HPDE6-E6E7 (cell line): ENCODE measurements around the gene DOK6.
"Not testable (repeated sequence)": the region's sequence is repeated elsewhere in the genome, so short reads cannot be mapped to it uniquely, and the experiment has no call there.

ENCODE experiments used
- DNase-seq: peaks from one replicate; pipeline ENCODE4 v3.0.0; 2011; ENCODE audit warnings: missing footprints; ENCODE audit errors: extremely low spot score

DOK6 gene

GRCh38 chr18:69400253-69400975 is at the start of gene DOK6:
Gene DOK6, plus strand, starts transcription at chr18:69400888.
- DNase-seq, result no peak

- no peak for DNase-seq
These were observed 47.7 kb upstream of the DOK6 start for GRCh38 chr18:69353023-69353422.

- DNase-seq, result no peak
These were observed 43.1 kb upstream of the DOK6 start for GRCh38 chr18:69357590-69357989.

GRCh38 chr18:69358212-69358895 is 42.3 kb upstream of the DOK6 start:
- no peak for DNase-seq

- DNase-seq, result not testable (repeated sequence)
These were observed 40.9 kb upstream of the DOK6 start for GRCh38 chr18:69359768-69360167.

- DNase-seq, result no peak
These were observed 35.8 kb upstream of the DOK6 start for GRCh38 chr18:69364930-69365329.

GRCh38 chr18:69365658-69366057 is 35.0 kb upstream of the DOK6 start:
- no peak for DNase-seq

- no peak for DNase-seq
These were observed 33.6 kb upstream of the DOK6 start for GRCh38 chr18:69367104-69367503.

- DNase-seq, result no peak
These were observed 29.0 kb upstream of the DOK6 start for GRCh38 chr18:69371729-69372128.

- no peak for DNase-seq
These were observed 20.4 kb upstream of the DOK6 start for GRCh38 chr18:69380324-69380723.

- no peak for DNase-seq
These were observed 17.5 kb upstream of the DOK6 start for GRCh38 chr18:69383186-69383585.

GRCh38 chr18:69387186-69387585 is 13.5 kb upstream of the DOK6 start:
- DNase-seq, result no peak

GRCh38 chr18:69388222-69388621 is 12.5 kb upstream of the DOK6 start:
- no peak for DNase-seq

GRCh38 chr18:69397096-69397495 is 3.6 kb upstream of the DOK6 start:
- DNase-seq, result no peak

- DNase-seq, result no peak
These were observed 1.4 kb upstream of the DOK6 start for GRCh38 chr18:69399253-69399652.

- DNase-seq, result no peak
These were observed 213 bp downstream of the DOK6 start for GRCh38 chr18:69400976-69401225.

GRCh38 chr18:69401226-69401971 is 711 bp downstream of the DOK6 start:
- peak; percentile 29 for DNase-seq

GRCh38 chr18:69401972-69402532 is 1.4 kb downstream of the DOK6 start:
- DNase-seq, result no peak

- DNase-seq, result no peak
These were observed 1.9 kb downstream of the DOK6 start for GRCh38 chr18:69402533-69402989.

GRCh38 chr18:69408522-69408921 is 7.8 kb downstream of the DOK6 start:
- DNase-seq, result no peak

GRCh38 chr18:69411199-69411598 is 10.5 kb downstream of the DOK6 start:
- no peak for DNase-seq

GRCh38 chr18:69414184-69414583 is 13.5 kb downstream of the DOK6 start:
- no peak for DNase-seq

- no peak for DNase-seq
These were observed 32.2 kb downstream of the DOK6 start for GRCh38 chr18:69432847-69433246.
